Cardiac atrium fibroblast (primary cell): ENCODE measurements around the gene FCRL2. TPM values are rescaled to one million over a fixed set of nuclear protein-coding genes. Genes with fewer than 3 reads are reported as not detected.

Source experiments
- total RNA-seq: library from RNA; depleted of rRNA; stranded (reverse); fragments of >200 nt; gene quantifications from 2 replicates; pipeline ENCODE4 v1.2.3, GENCODE V29; 2015

Gene FCRL2, protein sequence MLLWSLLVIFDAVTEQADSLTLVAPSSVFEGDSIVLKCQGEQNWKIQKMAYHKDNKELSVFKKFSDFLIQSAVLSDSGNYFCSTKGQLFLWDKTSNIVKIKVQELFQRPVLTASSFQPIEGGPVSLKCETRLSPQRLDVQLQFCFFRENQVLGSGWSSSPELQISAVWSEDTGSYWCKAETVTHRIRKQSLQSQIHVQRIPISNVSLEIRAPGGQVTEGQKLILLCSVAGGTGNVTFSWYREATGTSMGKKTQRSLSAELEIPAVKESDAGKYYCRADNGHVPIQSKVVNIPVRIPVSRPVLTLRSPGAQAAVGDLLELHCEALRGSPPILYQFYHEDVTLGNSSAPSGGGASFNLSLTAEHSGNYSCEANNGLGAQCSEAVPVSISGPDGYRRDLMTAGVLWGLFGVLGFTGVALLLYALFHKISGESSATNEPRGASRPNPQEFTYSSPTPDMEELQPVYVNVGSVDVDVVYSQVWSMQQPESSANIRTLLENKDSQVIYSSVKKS
- not detected in 2 replicates for total RNA-seq

GRCh38 chr1:157776971-157777391, at the start of gene FCRL2:
Gene FCRL2 (minus strand): TSS chr1:157777132. CDS start chr1:157777073, 59 bp downstream.

DNA sequence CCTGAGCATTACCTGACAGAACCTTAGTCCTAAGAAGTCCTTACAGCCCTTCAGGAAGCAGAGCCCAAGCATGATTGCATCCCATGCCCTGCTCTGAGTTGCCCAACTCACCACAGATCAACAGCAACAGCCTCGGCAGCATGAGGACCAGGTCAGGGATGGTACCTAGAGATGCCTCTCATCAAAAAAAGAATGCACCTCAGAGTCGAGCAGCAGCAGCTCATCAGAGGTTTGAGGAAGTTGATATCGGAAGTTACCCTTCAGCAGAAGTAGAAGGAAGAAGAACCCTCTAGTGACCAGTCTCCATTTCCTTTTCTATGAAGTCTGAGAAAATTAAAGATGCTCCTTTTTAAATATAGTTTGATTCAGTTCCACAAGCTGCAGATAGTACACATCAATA, 43.0 kb upstream of the FCRL2 start, which contains the start of gene FCRL1:
Gene FCRL1, minus strand, starts transcription at position 225 of the 400 bp plus-strand sequence. Its CDS starts 83 bp downstream, at position 142.

GRCh38 chr1:157700732-157701131, 76.2 kb downstream of the FCRL2 start, which contains the start of gene FCRL3:
Gene FCRL3 (minus strand): TSS chr1:157700769. CDS start chr1:157700489, 280 bp downstream.

Other genes starting within 250 kb of the FCRL2 start
- not detected in 2 replicates for gene FCRL5, start 224.6 kb downstream of the FCRL2 start, total RNA-seq
- not detected in 2 replicates for gene FCRL4, start 179.0 kb downstream of the FCRL2 start, total RNA-seq
- gene FCRL3, start 76.4 kb downstream of the FCRL2 start, total RNA-seq, result not detected in 2 replicates
- not detected in 2 replicates for gene FCRL1, start 43.0 kb upstream of the FCRL2 start, total RNA-seq
- gene CD5L, start 64.7 kb upstream of the FCRL2 start, total RNA-seq, result not detected in 2 replicates
- gene KIRREL1, start 216.5 kb upstream of the FCRL2 start, total RNA-seq, result 77.6 and 94.6 TPM in 2 replicates